Measurements from ENCODE around the gene OR7A5.

The OR7A5 gene

DNA sequence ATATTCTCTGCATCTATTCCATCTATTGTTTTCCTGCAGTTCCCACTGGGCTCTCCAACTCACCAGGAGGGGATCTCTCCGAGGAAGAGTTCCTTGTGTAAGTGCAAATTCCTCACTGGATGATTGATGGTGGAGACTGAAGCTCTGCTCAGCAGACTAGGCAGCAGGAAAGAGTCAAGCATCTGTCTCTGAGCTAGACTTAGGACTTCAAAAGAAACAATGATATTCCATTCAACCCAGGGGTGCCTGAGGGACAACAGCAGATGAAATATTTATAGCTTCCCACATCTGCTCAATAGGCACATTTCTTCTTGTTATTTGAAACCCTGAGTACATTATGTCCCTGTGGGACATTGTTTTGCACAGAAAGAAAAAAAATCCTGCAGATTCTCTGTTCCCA, at the start of gene OR7A5, which contains the start of gene OR7C1:
OR7A5 (minus strand) TSS at position 175 of the 400 bp plus-strand sequence. CDS start 6,944 bp downstream, outside the sequence.
OR7C1 (minus strand) TSS at position 175 of the 400 bp plus-strand sequence. CDS start 35,049 bp downstream, outside the sequence.
- Histone ChIP-seq H3K4me1 (ENCODE audit: control insufficient read depth, insufficient read depth, low read length) (no peaks in the 10 kb centered on the region), H3K9me3 (ENCODE audit: control insufficient read depth, insufficient read depth, low read depth, low read length) (no peaks in the 10 kb centered on the region), H3K36me3 (ENCODE audit: control insufficient read depth in 2 of 2, insufficient read depth in 1 of 2, low read length in 2 of 2) (no peaks in the 10 kb centered on the region), H3K27ac (ENCODE audit: extremely low read depth, low read depth, low read length) (no peak within 1 kb of the TSS), H3K4me3 (ENCODE audit: low read depth, low read length) (no peak within 1 kb of the TSS)
- ChIA-PET CTCF (interaction anchor here (0.6 to 0.8 kb wide), 2 partner anchors 323 to 360 kb away, joined by 3 to 4 read pairs; no protein-coding TSS in a partner anchor), POLR2A (no interaction called here)
- TF ChIP-seq SP7 (tag by site-specific recombination; IDR thresholded peaks at IDR 0.05) (no peak), MEIS1 (CRISPR knock-in tag; IDR thresholded peaks at IDR 0.05; ENCODE audit: borderline replicate concordance) (0 out of 2 replicates have a peak, but pooled peaks have one; percentile 17), ZNF76 (tag by site-specific recombination; IDR thresholded peaks at IDR 0.05; ENCODE audit: borderline replicate concordance, low read depth) (no peak)

DNA sequence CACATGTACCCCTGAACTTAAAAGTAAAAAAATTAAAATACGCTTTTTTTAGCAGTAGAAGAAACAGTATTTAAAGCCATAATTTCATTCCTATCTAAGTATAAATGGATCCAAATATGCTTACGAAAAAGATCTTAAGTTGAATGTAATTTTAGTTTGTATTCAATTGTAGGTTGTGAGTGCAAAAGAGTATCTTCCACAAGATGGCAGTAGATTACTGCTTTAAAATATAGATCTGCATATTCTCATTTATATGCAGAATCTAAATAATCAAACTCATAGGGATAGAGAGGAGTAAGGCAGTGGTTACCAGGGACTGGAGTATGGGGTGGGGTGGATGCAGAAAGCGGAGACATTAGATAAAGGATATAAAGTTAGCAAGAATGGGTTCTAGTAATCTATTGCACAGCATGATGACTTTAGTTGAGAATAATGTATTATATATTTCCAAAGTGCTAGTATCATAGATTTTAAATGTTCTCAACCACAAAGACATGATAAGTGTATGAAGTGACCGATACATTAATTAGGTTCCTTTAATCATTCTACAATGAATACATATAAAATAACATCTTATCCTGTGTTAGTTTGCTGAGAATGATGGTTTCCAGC, 36.7 kb upstream of the OR7A5 start:
- no peaks in the 10 kb centered on the region for H3K36me3 ChIP-seq (ENCODE audit: control insufficient read depth in 2 of 2, insufficient read depth in 1 of 2, low read length in 2 of 2)
- no peak overlapping the region for H3K27ac ChIP-seq (ENCODE audit: extremely low read depth, low read depth, low read length)
- POLR2A ChIA-PET, result no interaction called here
- TF ChIP-seq ZNF391 (tag by site-specific recombination; IDR thresholded peaks at IDR 0.05; ENCODE audit: borderline replicate concordance, low read depth) (no peak), ZNF654 (tag by site-specific recombination; IDR thresholded peaks at IDR 0.05; ENCODE audit: low read depth) (peak; percentile 56)
- H3K4me1 ChIP-seq (ENCODE audit: control insufficient read depth, insufficient read depth, low read length), result no peaks in the 10 kb centered on the region
- H3K9me3 ChIP-seq (ENCODE audit: control insufficient read depth, insufficient read depth, low read depth, low read length), result no peaks in the 10 kb centered on the region
- CTCF ChIA-PET, result interaction anchor here (1.0 kb wide), 1 partner anchor 15 kb away, joined by 5 read pairs; no protein-coding TSS in a partner anchor
- H3K4me3 ChIP-seq (ENCODE audit: low read depth, low read length), result no peak overlapping the region

DNA sequence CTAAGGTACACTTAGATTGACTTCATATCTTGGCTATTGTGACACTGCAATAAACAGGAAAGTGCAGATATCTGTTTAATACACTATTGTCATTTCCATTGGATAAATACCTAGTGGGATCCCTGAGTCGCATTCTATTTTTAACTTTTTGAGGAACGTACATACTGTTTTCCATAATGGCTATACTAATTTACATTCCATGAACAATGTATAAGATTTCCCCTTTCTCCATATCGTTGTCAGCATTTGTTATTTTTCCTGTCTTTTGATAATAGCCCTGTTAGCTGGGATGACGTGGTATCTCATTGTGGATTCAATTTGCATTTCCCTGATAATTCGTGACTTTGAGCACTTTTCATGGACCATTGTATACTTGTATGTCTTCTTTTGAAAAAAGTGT, 33.5 kb upstream of the OR7A5 start:
- ChIA-PET CTCF (no interaction called here), POLR2A (no interaction called here)
- Histone ChIP-seq H3K36me3 (ENCODE audit: control insufficient read depth in 2 of 2, insufficient read depth in 1 of 2, low read length in 2 of 2) (no peaks in the 10 kb centered on the region), H3K9me3 (ENCODE audit: control insufficient read depth, insufficient read depth, low read depth, low read length) (no peaks in the 10 kb centered on the region), H3K27ac (ENCODE audit: extremely low read depth, low read depth, low read length) (no peak overlapping the region), H3K4me3 (ENCODE audit: low read depth, low read length) (no peak overlapping the region), H3K4me1 (ENCODE audit: control insufficient read depth, insufficient read depth, low read length) (no peaks in the 10 kb centered on the region)
- TF ChIP-seq ZNF239 (tag by site-specific recombination; IDR thresholded peaks at IDR 0.05) (no peak), ZNF664 (tag by site-specific recombination; IDR thresholded peaks at IDR 0.05) (no peak)
- TF ChIP-seq, protein P1, sequence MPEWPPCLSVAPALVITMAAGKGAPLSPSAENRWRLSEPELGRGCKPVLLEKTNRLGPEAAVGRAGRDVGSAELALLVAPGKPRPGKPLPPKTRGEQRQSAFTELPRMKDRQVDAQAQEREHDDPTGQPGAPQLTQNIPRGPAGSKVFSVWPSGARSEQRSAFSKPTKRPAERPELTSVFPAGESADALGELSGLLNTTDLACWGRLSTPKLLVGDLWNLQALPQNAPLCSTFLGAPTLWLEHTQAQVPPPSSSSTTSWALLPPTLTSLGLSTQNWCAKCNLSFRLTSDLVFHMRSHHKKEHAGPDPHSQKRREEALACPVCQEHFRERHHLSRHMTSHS (tag by site-specific recombination; IDR thresholded peaks at IDR 0.05), result no peak
- TF ChIP-seq, protein P2, sequence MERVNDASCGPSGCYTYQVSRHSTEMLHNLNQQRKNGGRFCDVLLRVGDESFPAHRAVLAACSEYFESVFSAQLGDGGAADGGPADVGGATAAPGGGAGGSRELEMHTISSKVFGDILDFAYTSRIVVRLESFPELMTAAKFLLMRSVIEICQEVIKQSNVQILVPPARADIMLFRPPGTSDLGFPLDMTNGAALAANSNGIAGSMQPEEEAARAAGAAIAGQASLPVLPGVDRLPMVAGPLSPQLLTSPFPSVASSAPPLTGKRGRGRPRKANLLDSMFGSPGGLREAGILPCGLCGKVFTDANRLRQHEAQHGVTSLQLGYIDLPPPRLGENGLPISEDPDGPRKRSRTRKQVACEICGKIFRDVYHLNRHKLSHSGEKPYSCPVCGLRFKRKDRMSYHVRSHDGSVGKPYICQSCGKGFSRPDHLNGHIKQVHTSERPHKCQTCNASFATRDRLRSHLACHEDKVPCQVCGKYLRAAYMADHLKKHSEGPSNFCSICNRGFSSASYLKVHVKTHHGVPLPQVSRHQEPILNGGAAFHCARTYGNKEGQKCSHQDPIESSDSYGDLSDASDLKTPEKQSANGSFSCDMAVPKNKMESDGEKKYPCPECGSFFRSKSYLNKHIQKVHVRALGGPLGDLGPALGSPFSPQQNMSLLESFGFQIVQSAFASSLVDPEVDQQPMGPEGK (tag by site-specific recombination; IDR thresholded peaks at IDR 0.05), result no peak
- TF ChIP-seq, protein P3, sequence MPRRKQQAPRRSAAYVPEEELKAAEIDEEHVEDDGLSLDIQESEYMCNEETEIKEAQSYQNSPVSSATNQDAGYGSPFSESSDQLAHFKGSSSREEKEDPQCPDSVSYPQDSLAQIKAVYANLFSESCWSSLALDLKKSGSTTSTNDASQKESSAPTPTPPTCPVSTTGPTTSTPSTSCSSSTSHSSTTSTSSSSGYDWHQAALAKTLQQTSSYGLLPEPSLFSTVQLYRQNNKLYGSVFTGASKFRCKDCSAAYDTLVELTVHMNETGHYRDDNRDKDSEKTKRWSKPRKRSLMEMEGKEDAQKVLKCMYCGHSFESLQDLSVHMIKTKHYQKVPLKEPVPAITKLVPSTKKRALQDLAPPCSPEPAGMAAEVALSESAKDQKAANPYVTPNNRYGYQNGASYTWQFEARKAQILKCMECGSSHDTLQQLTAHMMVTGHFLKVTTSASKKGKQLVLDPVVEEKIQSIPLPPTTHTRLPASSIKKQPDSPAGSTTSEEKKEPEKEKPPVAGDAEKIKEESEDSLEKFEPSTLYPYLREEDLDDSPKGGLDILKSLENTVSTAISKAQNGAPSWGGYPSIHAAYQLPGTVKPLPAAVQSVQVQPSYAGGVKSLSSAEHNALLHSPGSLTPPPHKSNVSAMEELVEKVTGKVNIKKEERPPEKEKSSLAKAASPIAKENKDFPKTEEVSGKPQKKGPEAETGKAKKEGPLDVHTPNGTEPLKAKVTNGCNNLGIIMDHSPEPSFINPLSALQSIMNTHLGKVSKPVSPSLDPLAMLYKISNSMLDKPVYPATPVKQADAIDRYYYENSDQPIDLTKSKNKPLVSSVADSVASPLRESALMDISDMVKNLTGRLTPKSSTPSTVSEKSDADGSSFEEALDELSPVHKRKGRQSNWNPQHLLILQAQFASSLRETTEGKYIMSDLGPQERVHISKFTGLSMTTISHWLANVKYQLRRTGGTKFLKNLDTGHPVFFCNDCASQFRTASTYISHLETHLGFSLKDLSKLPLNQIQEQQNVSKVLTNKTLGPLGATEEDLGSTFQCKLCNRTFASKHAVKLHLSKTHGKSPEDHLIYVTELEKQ (tag by site-specific recombination; IDR thresholded peaks at IDR 0.05; ENCODE audit: borderline replicate concordance), result no peak

All from HEK293 (cell line).